ENCODE measurements around the gene NT5C. TPM values are rescaled to one million over a fixed set of nuclear protein-coding genes. Genes with fewer than 3 reads are reported as not detected.
"Not testable (repeated sequence)": the region's sequence is repeated elsewhere in the genome, so short reads cannot be mapped to it uniquely, and the experiment has no call there.

Gene NT5C
- total RNA-seq, 1 donor from 2014 or later, result 51.9 TPM

- DNase-seq, result no peak
Measured at GRCh38 chr17:75142236-75142971, 10.9 kb upstream of the NT5C start.

GRCh38 chr17:75138519-75138918, 7.0 kb upstream of the NT5C start:
- DNase-seq, result no peak

DNA sequence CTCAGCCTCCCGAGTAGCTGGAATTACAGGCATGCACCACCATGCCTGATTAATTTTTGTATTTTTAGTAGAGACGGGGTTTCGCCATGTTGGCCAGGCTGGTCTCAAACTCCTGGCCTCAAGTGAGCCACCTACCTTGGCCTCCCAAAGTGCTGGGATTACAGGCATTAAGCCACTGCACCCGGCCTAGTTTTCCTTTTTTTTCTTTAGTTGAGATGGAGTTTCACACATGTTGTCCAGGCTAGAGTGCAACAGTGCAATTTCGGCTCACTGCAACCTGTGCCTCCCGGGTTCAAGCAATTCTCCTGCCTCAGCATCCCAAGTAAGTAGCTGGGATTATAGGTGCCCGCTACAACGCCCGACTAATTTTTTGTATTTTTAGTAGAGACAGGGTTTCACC, 6.2 kb upstream of the NT5C start:
- DNase-seq, result not testable (repeated sequence)

GRCh38 chr17:75135946-75136345, 4.4 kb upstream of the NT5C start:
- DNase-seq, result no peak

DNA sequence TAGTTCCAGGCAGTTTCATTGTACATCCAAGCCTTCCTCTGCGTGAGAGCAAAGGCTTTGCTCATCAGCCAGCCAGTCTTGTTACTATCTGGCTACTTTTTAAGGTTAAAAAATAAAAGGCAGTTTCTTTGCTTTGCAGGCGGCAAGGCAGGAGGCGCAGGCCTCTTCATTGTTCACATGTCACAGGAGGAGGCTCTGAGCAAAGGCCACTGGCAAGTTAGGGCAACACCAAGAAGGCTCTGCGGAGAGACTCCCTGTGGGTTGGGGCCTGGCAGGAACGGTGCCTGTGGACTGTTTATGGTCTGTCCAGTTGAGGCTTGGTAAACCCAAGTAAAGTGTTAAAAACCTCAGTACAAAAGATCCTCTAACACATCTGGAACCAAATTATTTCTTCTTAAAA, 3.9 kb upstream of the NT5C start:
- DNase-seq, result no peak

DNA sequence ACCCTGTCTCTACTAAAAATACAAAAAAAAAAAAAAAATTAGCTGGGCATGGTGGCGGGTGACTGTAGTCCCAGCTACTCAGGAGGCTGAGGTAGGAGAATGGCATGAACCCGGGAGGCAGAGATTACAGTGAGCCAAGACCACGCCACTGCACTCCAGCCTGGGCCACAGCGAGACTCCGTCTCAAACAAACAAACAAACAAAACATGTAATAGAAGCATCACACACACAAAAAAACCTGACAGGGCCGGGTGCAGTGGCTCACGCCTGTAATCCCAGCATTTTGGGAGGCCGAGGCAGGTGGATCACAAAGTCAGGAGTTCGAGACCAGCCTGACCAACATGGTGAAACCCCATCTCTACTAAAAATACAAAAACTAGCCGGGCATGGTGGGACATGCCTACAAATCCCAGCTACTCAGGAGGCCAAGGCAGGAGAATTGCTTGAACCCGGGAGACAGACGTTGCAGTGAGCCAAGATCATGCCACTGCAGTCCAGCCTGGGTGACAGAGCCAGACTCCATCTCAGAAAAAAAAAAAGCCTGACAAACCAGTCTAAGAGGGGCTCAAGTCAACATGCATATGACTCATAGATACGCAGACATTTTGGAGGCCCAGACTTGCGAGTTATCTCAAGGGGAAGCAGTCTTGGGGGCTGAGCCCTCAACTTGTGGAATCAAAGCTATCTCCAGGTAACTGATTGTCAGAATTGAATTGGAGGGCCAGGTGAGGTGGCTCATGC, 2.2 kb upstream of the NT5C start:
- DNase-seq, result not testable (repeated sequence)

DNA sequence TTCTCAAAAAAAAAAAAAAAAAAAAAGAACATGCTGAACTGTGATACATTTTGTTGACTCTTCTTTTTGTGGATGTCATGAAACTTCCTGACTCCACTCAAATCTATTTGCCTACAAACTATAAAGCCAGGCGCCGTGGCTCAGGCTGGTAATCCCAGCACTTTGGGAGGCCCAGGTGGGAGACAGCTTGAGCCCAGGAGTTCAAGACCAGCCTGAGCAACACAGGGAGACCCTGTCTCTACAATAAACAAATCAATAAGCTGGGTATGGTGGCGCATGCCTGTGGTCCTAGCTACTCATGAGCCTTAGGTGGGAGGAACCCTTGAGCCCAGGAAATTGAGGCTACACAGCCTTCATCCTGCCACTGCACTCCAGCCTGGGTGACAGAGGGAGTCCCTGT, 1.5 kb upstream of the NT5C start:
- DNase-seq, result no peak

DNA sequence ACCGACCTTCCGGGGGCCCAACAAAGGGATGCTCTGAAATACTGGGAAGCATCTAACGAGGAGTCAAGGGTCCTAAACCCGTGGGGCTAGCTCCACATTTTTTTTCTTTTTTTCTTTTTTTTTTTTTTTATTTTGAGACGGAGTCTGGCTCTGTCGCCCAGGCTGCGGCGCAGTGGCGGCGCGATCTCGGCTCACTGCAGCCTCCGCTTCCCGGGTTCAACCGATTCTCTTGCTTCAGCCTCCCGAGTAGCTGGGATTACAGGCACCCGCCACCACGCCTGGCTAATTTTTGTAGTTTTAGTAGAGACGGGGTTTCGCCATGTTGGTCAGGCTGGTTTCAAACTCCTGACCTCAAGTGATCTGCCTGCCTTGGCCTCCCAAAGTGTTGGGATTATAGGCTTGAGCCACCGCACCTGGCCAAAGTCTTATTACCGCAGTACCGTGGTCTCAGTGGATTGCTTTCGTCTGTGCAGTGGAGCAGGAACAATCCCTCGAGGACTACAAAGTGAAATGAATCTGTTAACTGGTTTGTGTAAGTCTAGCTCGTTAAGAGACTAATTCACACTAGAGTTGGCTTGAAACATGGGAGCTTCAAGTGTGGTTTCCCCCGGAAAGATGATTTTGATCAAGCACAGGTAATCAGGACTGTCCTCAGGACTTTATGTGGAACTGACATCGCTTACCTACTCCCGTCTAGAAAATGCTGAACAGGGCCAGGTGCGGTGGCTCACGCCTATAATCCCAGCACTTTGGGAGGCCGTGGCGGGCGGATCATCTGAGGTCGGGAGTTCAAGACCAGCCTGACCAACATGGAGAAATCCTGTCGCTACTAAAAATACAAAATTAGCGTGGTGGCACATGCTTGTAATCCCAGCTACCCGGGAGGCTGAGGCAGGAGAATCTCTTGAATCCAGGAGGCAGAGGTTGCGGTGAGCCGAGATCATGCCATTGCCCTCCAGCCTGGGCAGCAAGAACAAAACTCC, 767 bp upstream of the NT5C start:
- DNase-seq, result not testable (repeated sequence)

DNA sequence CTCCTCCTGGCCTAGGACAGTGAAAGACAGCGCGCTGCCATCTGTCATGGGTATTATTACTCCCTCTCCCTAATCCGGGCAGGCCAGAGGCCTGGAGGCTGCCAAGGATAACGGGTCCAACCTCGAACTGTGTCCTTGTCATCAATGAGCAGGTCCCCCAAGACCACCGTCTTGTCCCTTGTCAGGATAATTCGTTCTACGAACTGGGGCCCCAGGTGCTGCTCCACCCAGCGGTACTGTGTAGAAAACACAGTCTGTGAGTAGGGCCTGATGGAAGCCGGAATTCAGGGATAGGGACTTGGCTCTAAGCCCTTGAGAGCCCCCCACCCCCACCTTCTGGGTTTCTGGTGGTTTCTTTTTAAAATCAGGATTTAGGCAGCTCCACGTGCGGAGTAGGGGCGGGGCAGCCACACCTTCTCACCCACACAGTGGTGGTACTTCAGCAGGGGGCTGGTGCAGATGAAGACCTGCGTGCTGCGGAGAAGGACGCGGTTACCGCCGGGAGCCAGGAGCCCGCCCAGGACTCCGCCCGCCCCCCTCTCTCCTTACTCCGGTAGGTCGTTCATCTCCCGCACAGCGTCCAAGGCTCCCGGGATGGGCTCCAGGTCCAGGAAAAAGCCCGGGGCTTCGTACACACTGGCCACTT, 787 bp downstream of the NT5C start:
- peak; percentile 79 for DNase-seq

DNA sequence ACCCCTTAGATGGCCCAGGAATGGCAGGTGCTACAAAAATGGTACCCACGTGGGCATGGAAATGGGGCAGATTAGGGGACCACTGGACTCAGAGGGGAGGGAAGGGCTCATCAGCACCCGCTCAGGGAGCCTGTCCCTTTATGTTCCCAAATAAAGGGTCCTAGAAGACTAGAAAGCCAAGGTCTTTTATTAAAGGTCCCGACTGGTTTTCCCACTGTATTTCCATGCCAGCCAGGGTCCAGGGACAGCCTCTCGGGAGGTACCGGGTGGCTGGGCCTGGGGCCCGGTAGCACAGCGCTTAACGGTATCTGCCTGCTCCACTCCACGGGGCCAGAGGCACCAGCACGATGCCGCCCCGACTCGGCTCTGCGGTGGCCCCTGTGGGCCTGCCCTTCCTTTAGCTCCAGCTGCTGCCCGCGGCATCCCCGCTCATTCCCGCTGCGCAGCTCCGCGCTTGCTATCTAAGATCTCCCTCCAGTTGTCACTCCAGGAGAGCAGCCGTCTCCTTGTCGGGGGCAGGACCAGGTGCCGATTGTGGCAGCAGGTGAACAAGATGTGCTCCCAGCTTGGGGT, 1.4 kb downstream of the NT5C start:
- no peak for DNase-seq

- DNase-seq, result no peak
Measured at GRCh38 chr17:75129576-75129975, 2.0 kb downstream of the NT5C start.

DNA sequence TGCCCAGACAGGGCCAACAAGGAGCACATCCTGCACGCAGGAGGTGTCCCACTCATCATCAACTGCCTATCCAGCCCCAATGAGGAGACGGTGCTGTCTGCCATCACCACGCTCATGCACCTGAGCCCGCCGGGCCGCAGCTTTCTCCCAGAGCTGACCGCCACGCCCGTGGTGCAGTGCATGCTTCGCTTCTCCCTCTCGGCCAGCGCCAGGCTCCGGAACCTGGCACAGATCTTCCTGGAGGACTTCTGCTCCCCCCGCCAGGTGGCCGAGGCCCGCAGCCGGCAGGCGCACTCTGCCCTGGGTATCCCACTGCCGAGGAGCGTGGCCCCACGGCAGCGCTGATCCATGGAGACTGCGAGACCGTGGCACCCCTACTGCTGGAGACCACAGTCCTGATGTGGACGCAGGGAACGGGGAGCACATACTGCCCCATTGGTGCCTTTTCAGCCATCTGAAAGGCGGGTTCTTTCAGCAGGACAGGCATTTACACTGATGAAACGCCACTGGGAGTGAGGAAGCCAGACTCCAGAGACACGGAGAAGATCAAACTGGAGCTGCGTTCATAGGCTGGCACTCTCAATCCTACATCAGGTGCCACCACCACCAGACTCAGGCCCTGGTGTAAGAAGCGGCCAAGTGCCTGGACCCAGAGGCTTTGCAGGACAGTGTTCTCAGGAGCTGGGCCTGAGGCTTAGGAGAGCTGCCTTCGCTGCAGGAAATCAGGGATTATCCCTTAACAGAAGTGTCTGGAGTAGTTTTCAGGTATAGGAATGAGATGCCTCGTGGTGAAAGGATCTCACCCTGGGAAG, 2.6 kb downstream of the NT5C start:
- no peak for DNase-seq

GRCh38 chr17:75127936-75128335, 3.6 kb downstream of the NT5C start:
- DNase-seq, result not testable (repeated sequence)

DNA sequence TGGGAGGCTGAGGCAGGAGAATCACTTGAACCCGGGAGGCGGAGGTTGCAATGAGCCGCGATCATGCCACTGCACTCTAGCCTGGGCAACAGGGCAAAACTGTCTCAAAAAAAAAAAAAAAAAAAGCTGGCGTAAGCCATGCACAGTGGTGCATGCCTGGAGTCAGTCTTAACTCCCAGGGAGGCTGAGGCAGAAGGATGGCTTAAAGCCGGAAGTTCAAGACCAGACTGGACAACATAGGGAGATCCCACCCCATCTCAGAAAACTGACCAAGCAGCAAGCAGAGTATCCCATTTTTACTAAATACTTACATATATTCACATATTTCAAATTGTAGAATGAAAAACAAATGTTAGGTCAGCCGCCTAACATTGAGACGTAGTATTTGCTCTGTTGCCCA, 4.6 kb downstream of the NT5C start:
- DNase-seq, result no peak

- DNase-seq, result no peak
Measured at GRCh38 chr17:75125984-75126383, 5.6 kb downstream of the NT5C start.

DNA sequence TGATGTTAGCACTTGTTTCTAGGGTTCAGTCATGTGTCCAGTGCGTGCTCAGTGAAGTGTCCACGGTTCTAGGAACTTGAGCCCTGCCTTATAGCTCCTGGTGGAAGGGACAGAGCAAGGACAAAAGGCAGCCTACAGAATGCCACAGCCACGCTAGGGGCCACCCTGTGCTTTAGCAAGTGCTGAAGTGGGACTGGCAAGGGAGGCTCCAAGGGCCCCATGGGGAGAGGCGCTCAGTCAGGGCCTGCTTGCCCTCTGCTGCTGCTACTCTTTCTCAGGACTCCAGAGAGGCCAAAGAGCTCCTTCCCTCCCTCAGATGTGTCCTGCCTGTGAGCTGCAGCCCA, 6.8 kb downstream of the NT5C start:
- no peak for DNase-seq

- peak; percentile 83 for DNase-seq
Measured at GRCh38 chr17:75124041-75124818, 7.3 kb downstream of the NT5C start.

- no peak for DNase-seq
Measured at GRCh38 chr17:75118307-75118706, 13.2 kb downstream of the NT5C start.

DNA sequence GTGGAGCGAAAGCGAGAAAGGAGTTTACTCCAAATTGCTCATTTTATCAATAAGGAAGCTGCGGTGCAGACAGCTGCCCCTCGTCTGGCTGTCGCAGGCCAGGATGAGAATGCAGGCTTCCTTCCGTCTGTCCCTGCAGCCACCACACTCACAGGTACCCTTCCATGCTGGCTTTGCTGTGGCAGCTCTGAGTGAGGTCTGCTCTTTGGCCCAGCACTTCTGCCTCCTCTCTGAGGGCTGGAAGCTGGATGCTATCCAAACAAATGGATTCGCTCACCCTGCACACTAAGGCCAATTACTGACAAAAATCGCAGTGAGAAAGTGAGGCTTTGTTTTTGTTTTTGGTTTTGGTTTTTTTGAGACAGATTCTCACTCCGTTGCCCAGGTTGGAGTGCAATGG, 14.8 kb downstream of the NT5C start:
- no peak for DNase-seq

- no peak for DNase-seq
Measured at GRCh38 chr17:75115555-75115954, 16.0 kb downstream of the NT5C start.

Measured in dermis blood vessel endothelial cell (primary cell).